Upper lobe of left lung (tissue), 4 donors: ENCODE results near the gene RALGDS.

ENCODE experiments used
- CTCF ChIP-seq, 6 experiments: fragments of 450-650 bp in 4 of 6; fragments of 200-600 bp in 2 of 6; sonication (generic) in 2 of 6; IDR thresholded peaks; one replicate each; pipeline ENCODE4 v1.5.1; 2016 to 2019; ENCODE audit warnings: antibody characterized with exemption in 6 of 6
- POLR2A ChIP-seq, 4 donors: fragments of 450-650 bp; IDR thresholded peaks; one replicate each; pipeline ENCODE4 v1.5.1; 2016 to 2017; ENCODE audit warnings: antibody characterized with exemption in 4 of 4, mild to moderate bottlenecking in 2 of 4

DNA sequence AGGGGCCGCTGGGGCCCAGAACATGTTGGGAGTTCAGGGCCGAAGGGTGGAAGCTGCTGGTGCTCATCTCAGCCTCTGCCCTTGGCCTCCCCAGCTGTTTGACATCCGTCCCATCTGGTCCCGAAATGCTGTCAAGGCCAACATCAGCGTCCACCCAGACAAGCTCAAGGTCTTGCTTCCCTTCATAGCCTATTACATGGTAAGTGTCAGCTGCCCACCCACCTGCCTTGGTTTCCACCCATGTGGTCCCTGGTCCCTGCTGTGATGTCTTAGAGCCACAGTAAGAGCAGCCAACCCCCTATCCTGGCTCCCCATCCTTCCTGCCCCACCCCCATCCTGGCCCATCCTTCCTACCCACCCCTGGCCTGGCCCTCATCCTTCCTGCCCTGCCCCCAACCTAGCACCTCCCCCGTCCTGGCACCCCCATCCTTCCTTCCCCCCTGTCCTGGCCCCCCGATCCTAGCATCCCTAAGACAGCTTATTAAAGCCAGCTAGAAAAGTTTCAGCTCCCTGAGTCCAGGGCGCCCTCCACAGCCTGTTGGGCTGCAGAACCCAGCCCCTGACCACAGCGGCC lies 69.0 kb downstream of the RALGDS start:
- no peak for TF ChIP-seq CTCF (IDR thresholded peaks at IDR 0.05)
- TF ChIP-seq POLR2A (IDR thresholded peaks at IDR 0.05) = no peak
